Body of pancreas (tissue), 4 donors: ENCODE measurements around the gene SLPI. TPM values are rescaled to one million over a fixed set of nuclear protein-coding genes. Genes with fewer than 3 reads are reported as not detected.

ENCODE experiments used
- ATAC-seq: fragments of 150-250 bp; one replicate; pipeline ENCODE4 v1.9.1; 2016
- DNase-seq, 4 donors: peaks; one replicate each; pipeline ENCODE4 v3.0.0-alpha.2; 2019
- H3K27ac ChIP-seq, 4 donors: fragments of 200-600 bp; sonication (generic); 1 replicate in 3 of 4; 2 replicates in 1 of 4; pipeline versions ENCODE4 v1.5.1 to v1.6.1; 2016 to 2019; ENCODE audit warnings: mild to moderate bottlenecking in 1 of 4, mixed read lengths in 1 of 4, moderate library complexity in 1 of 4
- H3K27me3 ChIP-seq, 2 donors: fragments of 200-600 bp; sonication (generic); one replicate each; pipeline ENCODE4 v1.6.0; 2016; ENCODE audit warnings: mild to moderate bottlenecking in 1 of 2
- H3K36me3 ChIP-seq, 2 donors: fragments of 200-600 bp; sonication (generic); replicated peaks in 1 of 2; 2 replicates each; pipeline ENCODE4 v1.5.1; 2016; ENCODE audit warnings: low read depth in 2 of 2; ENCODE audit not compliant: insufficient read depth in 1 of 2
- H3K4me1 ChIP-seq: fragments of 200-600 bp; sonication (generic); one replicate; pipeline ENCODE4 v1.6.0; 2016
- H3K4me3 ChIP-seq, 2 donors: fragments of 200-600 bp; sonication (generic); 1 replicate in 1 of 2; 2 replicates in 1 of 2; pipeline ENCODE4 v1.5.1; 2016 to 2019
- H3K9me3 ChIP-seq, 3 donors: fragments of 200-600 bp; sonication (generic); 1 replicate in 2 of 3; 2 replicates in 1 of 3; pipeline ENCODE4 v1.5.1; 2016
- POLR2A ChIP-seq, 3 donors: fragments of 450-650 bp; IDR thresholded peaks; one replicate each; pipeline ENCODE4 v1.6.1; 2016; ENCODE audit warnings: antibody characterized with exemption in 3 of 3, mild to moderate bottlenecking in 2 of 3
- WGBS, 2 donors: methylation state at CpG; one replicate each; pipeline ENCODE4 v1.1.5; 2017; 5-methylcytosine and 5-hydroxymethylcytosine counted together
- intact Hi-C: fragments of 100-400 bp; cut with DNase I; formaldehyde crosslinking; loops from one replicate; pipeline ENCODE4 v1.15.1; 2023
- total RNA-seq, 2 donors: library from RNA; depleted of rRNA; stranded (reverse); fragments of >200 nt; gene quantifications; one replicate each; pipeline ENCODE4 v1.1.0, GENCODE V29; 2016
- TF ChIP-seq, protein P1 (sequence below), 7 experiments: fragments of 450-650 bp in 4 of 7; fragments of 200-600 bp in 3 of 7; sonication (generic) in 3 of 7; IDR thresholded peaks; one replicate each; pipeline ENCODE4 v1.5.1; 2016 to 2019; ENCODE audit warnings: antibody characterized with exemption in 7 of 7

SLPI gene
- total RNA-seq, 2 donors from 2014 or later = 14.5 to 34.0 TPM

DNA sequence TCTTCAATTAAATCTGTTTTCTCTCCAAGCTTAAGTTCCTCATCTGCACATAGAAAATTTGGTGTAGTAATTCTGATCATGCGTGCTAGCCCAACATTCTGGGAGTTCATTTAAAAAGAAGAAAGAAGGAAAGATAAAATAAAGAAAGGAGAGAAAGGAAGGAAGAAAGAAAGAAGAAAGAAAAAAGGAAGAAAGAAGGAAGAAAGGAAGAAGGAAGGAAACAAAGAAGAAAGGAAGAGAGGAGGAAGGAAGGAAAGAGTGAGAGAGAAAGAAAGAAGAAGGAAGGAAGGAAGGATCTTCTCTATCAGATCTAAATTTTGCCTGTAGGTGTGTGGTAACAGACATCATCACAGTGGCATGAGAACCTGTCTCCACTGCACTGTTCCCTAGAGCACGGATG lies 16.2 kb downstream of the SLPI start:
- TF ChIP-seq, protein P1, sequence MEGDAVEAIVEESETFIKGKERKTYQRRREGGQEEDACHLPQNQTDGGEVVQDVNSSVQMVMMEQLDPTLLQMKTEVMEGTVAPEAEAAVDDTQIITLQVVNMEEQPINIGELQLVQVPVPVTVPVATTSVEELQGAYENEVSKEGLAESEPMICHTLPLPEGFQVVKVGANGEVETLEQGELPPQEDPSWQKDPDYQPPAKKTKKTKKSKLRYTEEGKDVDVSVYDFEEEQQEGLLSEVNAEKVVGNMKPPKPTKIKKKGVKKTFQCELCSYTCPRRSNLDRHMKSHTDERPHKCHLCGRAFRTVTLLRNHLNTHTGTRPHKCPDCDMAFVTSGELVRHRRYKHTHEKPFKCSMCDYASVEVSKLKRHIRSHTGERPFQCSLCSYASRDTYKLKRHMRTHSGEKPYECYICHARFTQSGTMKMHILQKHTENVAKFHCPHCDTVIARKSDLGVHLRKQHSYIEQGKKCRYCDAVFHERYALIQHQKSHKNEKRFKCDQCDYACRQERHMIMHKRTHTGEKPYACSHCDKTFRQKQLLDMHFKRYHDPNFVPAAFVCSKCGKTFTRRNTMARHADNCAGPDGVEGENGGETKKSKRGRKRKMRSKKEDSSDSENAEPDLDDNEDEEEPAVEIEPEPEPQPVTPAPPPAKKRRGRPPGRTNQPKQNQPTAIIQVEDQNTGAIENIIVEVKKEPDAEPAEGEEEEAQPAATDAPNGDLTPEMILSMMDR (IDR thresholded peaks at IDR 0.05) = no peak
- no peak for TF ChIP-seq POLR2A (IDR thresholded peaks at IDR 0.05)
- intact Hi-C loops = no loop called here
- 76 to 85% methylated on average over 2 of the region's 2 CpGs for WGBS, 2 donors
- no peak for DNase-seq
- Histone ChIP-seq H3K9me3 (no peaks in the 10 kb centered on the region), H3K27me3 (no peaks in the 10 kb centered on the region), H3K4me3 (no peak overlapping the region), H3K4me1 (no peaks in the 10 kb centered on the region), H3K36me3 (no peaks in the 10 kb centered on the region), H3K27ac (no peak overlapping the region)
- ATAC-seq = no peak

DNA sequence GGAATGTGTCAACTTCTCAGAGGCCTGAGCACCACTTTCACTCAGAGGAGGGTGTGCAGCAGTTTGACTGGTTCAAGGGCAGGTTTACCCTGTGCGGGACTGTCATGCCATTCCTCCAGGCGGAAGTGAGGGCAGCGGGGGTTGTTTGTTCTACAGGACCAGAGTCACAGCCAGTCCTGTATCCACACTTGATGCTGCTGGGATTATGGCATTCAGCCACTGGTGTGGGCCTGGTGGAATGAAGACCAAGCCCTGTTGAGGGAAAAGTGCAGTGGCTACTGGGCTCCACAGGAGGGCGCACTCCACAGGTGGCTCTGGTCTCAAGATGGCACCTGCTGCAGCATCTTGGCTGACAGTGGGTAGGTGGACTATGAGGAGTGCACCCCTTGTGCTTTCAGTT lies 18.4 kb downstream of the SLPI start:
- Histone ChIP-seq H3K27ac (no peak overlapping the region), H3K9me3 (no peaks in the 10 kb centered on the region), H3K4me1 (no peaks in the 10 kb centered on the region), H3K4me3 (no peak overlapping the region), H3K36me3 (no peaks in the 10 kb centered on the region), H3K27me3 (no peaks in the 10 kb centered on the region)
- DNase-seq (peak in 1 of 4 donors; percentile 5), ATAC-seq (no peak)
- intact Hi-C loops = no loop called here
- TF ChIP-seq, protein P1 (IDR thresholded peaks at IDR 0.05) = peak in 4 of 7 experiments; percentile 22 to 38 (median 32)
- no peak for TF ChIP-seq POLR2A (IDR thresholded peaks at IDR 0.05)
- 65% methylated on average over 4 of the region's 4 CpGs; no CpG with 5 or more reads in 1 of the 2 donors for WGBS, 2 donors

DNA sequence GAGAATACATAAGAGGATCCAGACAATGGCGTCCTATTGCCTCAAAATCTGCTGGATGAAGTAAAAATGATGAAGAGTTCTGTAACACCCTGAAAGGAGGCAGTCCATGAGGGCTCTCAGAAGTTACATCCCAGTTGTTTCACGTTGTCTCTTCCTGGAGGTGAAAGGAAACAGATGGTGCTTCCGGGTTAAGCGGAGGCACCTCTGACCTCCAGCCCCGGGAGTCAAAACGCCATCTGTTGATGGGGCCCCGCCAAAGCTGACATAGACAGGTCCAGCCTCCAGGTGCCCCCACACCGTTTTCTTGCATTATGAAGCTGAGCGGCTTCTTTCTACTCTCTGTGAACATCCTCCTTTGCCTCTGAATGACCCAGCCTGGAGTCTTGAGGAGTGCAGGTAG lies 23.7 kb downstream of the SLPI start:
- no peak overlapping the region for H3K4me3 ChIP-seq
- peaks cover 7% of the 10 kb centered on the region for H3K4me1 ChIP-seq
- H3K27me3 ChIP-seq = no peaks in the 10 kb centered on the region
- ATAC-seq (no peak), DNase-seq (no peak)
- H3K27ac ChIP-seq = no peak overlapping the region
- 62 to 70% methylated on average over 9 of the region's 9 CpGs for WGBS, 2 donors
- H3K36me3 ChIP-seq = no peaks in the 10 kb centered on the region
- intact Hi-C loops = no loop called here
- TF ChIP-seq POLR2A (IDR thresholded peaks at IDR 0.05) = no peak
- TF ChIP-seq, protein P1 (IDR thresholded peaks at IDR 0.05) = no peak
- no peaks in the 10 kb centered on the region for H3K9me3 ChIP-seq

DNA sequence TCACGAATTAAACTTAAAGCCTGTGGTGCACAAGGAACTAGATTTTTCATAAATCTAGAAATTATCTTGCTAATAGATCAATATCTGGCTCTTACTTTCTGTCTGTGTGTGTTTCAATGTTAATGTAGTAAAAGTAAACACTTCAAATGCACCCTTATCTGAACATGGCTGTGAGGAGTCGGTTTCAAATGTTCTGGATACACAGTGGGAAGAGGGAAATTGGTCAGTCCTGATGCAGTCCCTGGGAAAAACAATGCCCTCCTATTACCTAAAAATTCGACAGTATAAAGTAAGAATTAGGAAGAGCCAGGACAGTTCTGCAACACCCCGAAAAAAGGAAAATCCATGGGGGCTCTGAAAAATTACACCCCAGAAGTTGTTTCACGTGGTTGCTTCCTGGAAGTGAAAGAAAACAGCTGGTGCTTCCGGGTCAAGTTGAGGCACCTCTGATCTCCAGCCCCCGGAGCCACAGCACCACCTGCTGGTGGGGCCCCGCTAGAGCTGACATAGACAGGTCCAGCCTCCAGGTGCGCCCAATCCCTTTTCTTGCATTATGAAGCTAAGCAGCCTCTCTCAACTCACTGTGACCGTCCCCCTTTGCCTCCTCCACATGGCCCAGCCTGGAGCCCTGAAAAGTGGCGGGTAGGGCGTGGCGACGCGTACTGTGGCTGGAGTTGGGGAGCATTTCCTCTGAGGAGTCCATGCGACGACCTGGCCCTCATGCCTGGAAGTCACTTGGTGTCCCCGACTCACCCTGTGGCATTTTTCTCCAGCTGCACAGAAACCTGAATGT lies 24.9 kb downstream of the SLPI start:
- intact Hi-C loops = no loop called here
- peak; percentile 39 to 66 (median 56) for DNase-seq
- H3K27ac ChIP-seq = no peak overlapping the region
- no peaks in the 10 kb centered on the region for H3K27me3 ChIP-seq
- no peak for TF ChIP-seq POLR2A (IDR thresholded peaks at IDR 0.05)
- TF ChIP-seq, protein P1 (IDR thresholded peaks at IDR 0.05) = peak; percentile 14 to 56 (median 44)
- peaks cover 7% of the 10 kb centered on the region for H3K4me1 ChIP-seq
- no peaks in the 10 kb centered on the region for H3K9me3 ChIP-seq
- H3K4me3 ChIP-seq = no peak overlapping the region
- peak; percentile 53 for ATAC-seq
- H3K36me3 ChIP-seq = no peaks in the 10 kb centered on the region
- WGBS, 2 donors = 49 to 52% methylated on average over 17 to 18 of the region's 18 CpGs

DNA sequence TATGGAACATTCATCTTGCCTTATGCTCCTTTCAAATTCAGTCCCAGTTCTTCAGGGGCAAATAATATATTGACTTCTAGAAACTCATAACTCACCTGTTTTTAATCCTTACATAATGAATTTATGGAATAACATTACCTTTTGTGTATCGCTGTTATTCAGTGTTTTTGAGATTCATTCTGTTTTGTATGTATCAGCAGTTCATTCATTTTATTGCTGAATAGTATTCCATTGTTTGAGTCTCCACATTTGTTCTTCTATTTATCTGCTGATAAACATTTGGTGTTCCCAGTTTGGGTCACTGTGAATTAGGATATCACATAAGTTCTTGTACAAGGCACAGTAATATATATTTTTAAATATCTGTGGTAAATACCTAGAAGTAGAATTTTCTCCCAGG lies 28.1 kb downstream of the SLPI start:
- no peak for DNase-seq
- Histone ChIP-seq H3K4me1 (peaks cover 7% of the 10 kb centered on the region), H3K36me3 (no peaks in the 10 kb centered on the region), H3K27me3 (no peaks in the 10 kb centered on the region), H3K27ac (no peak overlapping the region), H3K4me3 (no peak overlapping the region), H3K9me3 (no peaks in the 10 kb centered on the region)
- TF ChIP-seq POLR2A (IDR thresholded peaks at IDR 0.05) = no peak
- TF ChIP-seq, protein P1 (IDR thresholded peaks at IDR 0.05) = no peak
- ATAC-seq = no peak
- 71 to 80% methylated on average over 1 of the region's 1 CpG for WGBS, 2 donors
- intact Hi-C loops = no loop called here
